H1 (cell line): ENCODE results near the gene TAC4.

ENCODE experiments used
- CTCF ChIP-seq, 3 experiments: IDR thresholded peaks; 1 replicate in 2 of 3; 2 replicates in 1 of 3; pipeline versions ENCODE4 v1.5.1 to v1.6.1; 2011; ENCODE audit warnings: low read length in 3 of 3, mild to moderate bottlenecking in 3 of 3, inconsistent platforms in 2 of 3, low read depth in 1 of 3, moderate library complexity in 1 of 3; ENCODE audit not compliant: insufficient read depth in 1 of 3; ENCODE audit errors: control extremely low read depth in 1 of 3
- MAX ChIP-seq: IDR thresholded peaks from 2 replicates; pipeline ENCODE4 v1.6.1; 2012; ENCODE audit warnings: inconsistent platforms
- POLR2A ChIP-seq, 2 experiments: IDR thresholded peaks; 1 replicate in 1 of 2; 2 replicates in 1 of 2; pipeline ENCODE4 v1.6.1; 2011; ENCODE audit warnings: low read depth in 2 of 2, low read length in 2 of 2, mild to moderate bottlenecking in 2 of 2; ENCODE audit errors: control extremely low read depth in 1 of 2
- SP1 ChIP-seq: IDR thresholded peaks from 2 replicates; pipeline ENCODE4 v1.6.1; 2011; ENCODE audit warnings: low read depth, low read length

- TF ChIP-seq CTCF (IDR thresholded peaks at IDR 0.05; ENCODE audit: control extremely low read depth in 1 of 3, insufficient read depth in 1 of 3, low read depth in 1 of 3, low read length in 3 of 3) (no peak), SP1 (no peak), MAX (no peak), POLR2A (IDR thresholded peaks at IDR 0.05; ENCODE audit: control extremely low read depth in 1 of 2, low read depth in 2 of 2, low read length in 2 of 2) (no peak)
Measured at GRCh38 chr17:49798738-49799137, 49.1 kb downstream of the TAC4 start.
